KMS-11 (cell line): ENCODE measurements around the gene FOXP4.

Source experiments
- H2AFZ ChIP-seq: fragments of 200-600 bp; sonication (generic); 2 replicates; pipeline ENCODE4 v1.6.1; 2016; ENCODE audit warnings: antibody characterized with exemption, mixed run types, low read depth
- H3K27ac ChIP-seq: fragments of 200-600 bp; sonication (generic); 2 replicates; pipeline ENCODE4 v1.6.1; 2016; ENCODE audit warnings: mild to moderate bottlenecking, mixed run types
- H3K27me3 ChIP-seq: fragments of 200-600 bp; sonication (generic); 2 replicates; pipeline ENCODE4 v1.6.1; 2017; ENCODE audit warnings: mild to moderate bottlenecking, low read depth, mixed run types, moderate library complexity; ENCODE audit not compliant: insufficient read depth
- H3K36me3 ChIP-seq: fragments of 200-600 bp; sonication (generic); 2 replicates; pipeline ENCODE4 v1.6.1; 2017; ENCODE audit warnings: mild to moderate bottlenecking, mixed run types; ENCODE audit not compliant: insufficient read depth
- H3K4me1 ChIP-seq: fragments of 200-600 bp; sonication (generic); 2 replicates; pipeline ENCODE4 v1.6.1; 2016; ENCODE audit warnings: mild to moderate bottlenecking, low read depth, mixed run types; ENCODE audit not compliant: poor library complexity, severe bottlenecking
- H3K4me2 ChIP-seq: fragments of 200-600 bp; sonication (generic); 2 replicates; pipeline ENCODE4 v1.7.0; 2016; ENCODE audit warnings: mild to moderate bottlenecking, mixed run types
- H3K4me3 ChIP-seq: fragments of 200-600 bp; sonication (generic); IDR thresholded peaks from 2 replicates; pipeline ENCODE4 v1.6.1; 2017; ENCODE audit warnings: low read depth, low read length, mixed read lengths; ENCODE audit not compliant: insufficient read depth
- H3K79me2 ChIP-seq: fragments of 200-600 bp; sonication (generic); 2 replicates; pipeline ENCODE4 v1.6.1; 2016; ENCODE audit warnings: low read depth, mixed run types; ENCODE audit not compliant: insufficient read depth
- H3K9ac ChIP-seq: fragments of 200-600 bp; sonication (generic); 2 replicates; pipeline ENCODE4 v1.6.1; 2016; ENCODE audit warnings: mild to moderate bottlenecking, mixed run types
- H4K20me1 ChIP-seq: fragments of 200-600 bp; sonication (generic); 2 replicates; pipeline ENCODE4 v1.6.1; 2016; ENCODE audit warnings: mild to moderate bottlenecking, mixed run types; ENCODE audit not compliant: insufficient read depth
- CTCF ChIP-seq: fragments of 200-600 bp; sonication (generic); conservative IDR thresholded peaks from 2 replicates; pipeline ENCODE4 v1.6.1; 2017; ENCODE audit warnings: low read depth, mild to moderate bottlenecking, antibody characterized with exemption, low read length, moderate library complexity, mixed read lengths

The FOXP4 gene

DNA sequence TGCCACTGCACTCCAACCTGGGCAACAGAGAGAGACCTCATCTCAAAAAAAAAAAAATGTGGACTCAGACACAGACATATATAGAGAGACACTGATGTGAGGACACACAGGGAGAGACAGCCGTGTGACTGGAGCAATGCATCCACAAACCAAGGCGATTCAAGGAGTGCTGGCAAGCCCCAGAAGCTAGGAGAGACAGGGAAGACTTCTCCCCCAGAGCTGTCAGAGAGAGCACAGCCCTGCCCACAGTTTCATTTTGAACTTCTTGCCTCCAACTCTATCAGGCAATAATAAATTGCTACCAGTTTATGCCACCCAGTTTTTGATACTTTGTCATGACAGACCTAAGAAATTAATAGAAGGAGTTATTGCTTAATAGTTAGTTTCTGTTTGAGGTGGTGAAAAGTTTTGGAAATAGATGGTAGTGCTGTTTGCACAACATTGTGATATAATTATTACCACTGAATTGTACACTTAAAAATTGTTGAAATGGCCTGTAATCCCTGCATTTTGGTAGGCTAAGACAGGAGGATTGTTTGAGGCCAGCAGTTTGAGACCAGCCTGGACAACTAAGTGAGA, 87.0 kb downstream of the FOXP4 start:
- H3K79me2 ChIP-seq, result no peaks in the 10 kb centered on the region
- no peak overlapping the region for H2AFZ ChIP-seq
- peaks cover 12% of the 10 kb centered on the region; the same call in 1 of the 2 replicates for H3K27me3 ChIP-seq
- no peak overlapping the region for H3K27ac ChIP-seq
- no peaks in the 10 kb centered on the region for H3K36me3 ChIP-seq
- H4K20me1 ChIP-seq, result no peaks in the 10 kb centered on the region
- H3K4me3 ChIP-seq, result no peak overlapping the region
- no peak for TF ChIP-seq CTCF
- no peak overlapping the region for H3K9ac ChIP-seq
- no peak overlapping the region for H3K4me2 ChIP-seq
- H3K4me1 ChIP-seq, result no peaks in the 10 kb centered on the region

GRCh38 chr6:41634657-41635056, 88.5 kb downstream of the FOXP4 start:
- no peak overlapping the region for H3K27ac ChIP-seq
- no peak overlapping the region for H3K4me2 ChIP-seq
- no peak overlapping the region for H3K4me3 ChIP-seq
- H3K36me3 ChIP-seq, result no peaks in the 10 kb centered on the region
- no peak for TF ChIP-seq CTCF
- no peaks in the 10 kb centered on the region for H4K20me1 ChIP-seq
- no peak overlapping the region for H2AFZ ChIP-seq
- H3K27me3 ChIP-seq, result peaks cover 17% of the 10 kb centered on the region; the same call in 1 of the 2 replicates
- H3K4me1 ChIP-seq, result no peaks in the 10 kb centered on the region
- H3K9ac ChIP-seq, result no peak overlapping the region
- H3K79me2 ChIP-seq, result no peaks in the 10 kb centered on the region

DNA sequence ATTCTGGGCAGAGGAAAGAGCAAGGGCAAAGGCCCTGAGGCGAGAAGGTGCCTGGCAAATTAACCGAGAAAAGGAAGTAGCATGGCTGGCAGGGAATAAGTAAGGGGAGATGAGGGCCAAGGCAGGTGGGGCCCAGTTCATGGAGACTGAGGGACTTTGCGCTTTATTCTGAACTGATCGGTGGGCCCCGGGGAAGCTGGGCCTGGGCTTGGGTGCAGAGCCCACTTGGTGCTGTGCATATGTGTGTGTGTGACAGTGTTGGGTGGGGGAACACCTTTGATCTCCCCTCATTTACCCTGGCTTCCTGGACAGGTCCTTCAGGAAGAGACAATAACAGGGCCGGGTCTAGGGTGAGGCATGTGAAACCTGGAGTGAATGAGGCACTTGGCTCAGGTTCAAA, 89.2 kb downstream of the FOXP4 start:
- TF ChIP-seq CTCF, result no peak
- H3K36me3 ChIP-seq, result no peaks in the 10 kb centered on the region
- H4K20me1 ChIP-seq, result no peaks in the 10 kb centered on the region
- H3K4me3 ChIP-seq, result no peak overlapping the region
- H3K79me2 ChIP-seq, result no peaks in the 10 kb centered on the region
- H3K27ac ChIP-seq, result no peak overlapping the region
- peaks cover 23% of the 10 kb centered on the region; the same call in 1 of the 2 replicates for H3K27me3 ChIP-seq
- H3K9ac ChIP-seq, result no peak overlapping the region
- H3K4me1 ChIP-seq, result no peaks in the 10 kb centered on the region
- H3K4me2 ChIP-seq, result no peak overlapping the region
- no peak overlapping the region for H2AFZ ChIP-seq

- Histone ChIP-seq H2AFZ (no peak overlapping the region), H4K20me1 (no peaks in the 10 kb centered on the region), H3K4me1 (no peaks in the 10 kb centered on the region), H3K27ac (no peak overlapping the region), H3K4me2 (no peak overlapping the region), H3K27me3 (peaks cover 32% of the 10 kb centered on the region; the same call in 1 of the 2 replicates), H3K36me3 (no peaks in the 10 kb centered on the region), H3K79me2 (no peaks in the 10 kb centered on the region), H3K4me3 (no peak overlapping the region), H3K9ac (no peak overlapping the region)
- TF ChIP-seq CTCF, result no peak
These were observed 90.6 kb downstream of the FOXP4 start for GRCh38 chr6:41636833-41637193.
